ENCODE results near the gene STAT5B. TPM values are rescaled to one million over a fixed set of nuclear protein-coding genes. Genes with fewer than 3 reads are reported as not detected.
A peak's percentile ranks its signal among the peaks of the same experiment; 100 is the strongest.

The STAT5B gene
- total RNA-seq, 3 donors from 2014 or later: 97.2 to 130 (median 101) TPM

DNA sequence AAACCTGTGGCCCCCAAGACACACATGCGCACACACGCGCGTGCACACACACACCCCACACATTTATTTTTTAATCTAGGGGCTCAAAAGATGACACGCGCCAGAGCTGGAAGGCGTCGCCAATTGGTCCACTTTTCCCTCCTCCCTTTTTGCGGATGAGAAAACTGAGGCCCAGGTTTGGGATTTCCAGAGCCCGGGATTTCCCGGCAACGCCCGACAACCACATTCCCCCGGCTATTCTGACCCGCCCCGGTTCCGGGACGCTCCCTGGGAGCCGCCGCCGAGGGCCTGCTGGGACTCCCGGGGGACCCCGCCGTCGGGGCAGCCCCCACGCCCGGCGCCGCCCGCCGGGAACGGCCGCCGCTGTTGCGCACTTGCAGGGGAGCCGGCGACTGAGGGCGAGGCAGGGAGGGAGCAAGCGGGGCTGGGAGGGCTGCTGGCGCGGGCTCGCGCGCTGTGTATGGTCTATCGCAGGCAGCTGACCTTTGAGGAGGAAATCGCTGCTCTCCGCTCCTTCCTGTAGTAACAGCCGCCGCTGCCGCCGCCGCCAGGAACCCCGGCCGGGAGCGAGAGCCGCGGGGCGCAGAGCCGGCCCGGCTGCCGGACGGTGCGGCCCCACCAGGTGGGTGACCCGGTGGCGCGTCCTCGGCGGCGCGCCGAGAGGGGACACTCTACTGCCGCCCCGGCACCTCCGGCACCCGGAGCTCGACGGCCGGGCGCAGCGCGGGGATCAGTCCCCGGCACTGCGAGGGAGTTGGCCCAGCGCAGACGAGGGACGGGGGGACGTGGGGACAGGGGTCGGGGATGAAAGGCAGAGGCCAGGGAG is 12.0 kb upstream of the STAT5B start, which contains the start of gene STAT5A:
TSS of gene STAT5A (plus strand) at position 522 of the 826 bp plus-strand sequence. CDS start 914 bp downstream, outside the sequence.
- no peaks in the 10 kb centered on the region for H3K9me3 ChIP-seq
- peak within 1 kb of the TSS; percentile 91 to 92 for H3K27ac ChIP-seq
- H3K36me3 ChIP-seq: no peaks in the 10 kb centered on the region
- peaks cover 16 to 20% of the 10 kb centered on the region in 2 donors for H3K4me1 ChIP-seq
- TF ChIP-seq, protein P1, sequence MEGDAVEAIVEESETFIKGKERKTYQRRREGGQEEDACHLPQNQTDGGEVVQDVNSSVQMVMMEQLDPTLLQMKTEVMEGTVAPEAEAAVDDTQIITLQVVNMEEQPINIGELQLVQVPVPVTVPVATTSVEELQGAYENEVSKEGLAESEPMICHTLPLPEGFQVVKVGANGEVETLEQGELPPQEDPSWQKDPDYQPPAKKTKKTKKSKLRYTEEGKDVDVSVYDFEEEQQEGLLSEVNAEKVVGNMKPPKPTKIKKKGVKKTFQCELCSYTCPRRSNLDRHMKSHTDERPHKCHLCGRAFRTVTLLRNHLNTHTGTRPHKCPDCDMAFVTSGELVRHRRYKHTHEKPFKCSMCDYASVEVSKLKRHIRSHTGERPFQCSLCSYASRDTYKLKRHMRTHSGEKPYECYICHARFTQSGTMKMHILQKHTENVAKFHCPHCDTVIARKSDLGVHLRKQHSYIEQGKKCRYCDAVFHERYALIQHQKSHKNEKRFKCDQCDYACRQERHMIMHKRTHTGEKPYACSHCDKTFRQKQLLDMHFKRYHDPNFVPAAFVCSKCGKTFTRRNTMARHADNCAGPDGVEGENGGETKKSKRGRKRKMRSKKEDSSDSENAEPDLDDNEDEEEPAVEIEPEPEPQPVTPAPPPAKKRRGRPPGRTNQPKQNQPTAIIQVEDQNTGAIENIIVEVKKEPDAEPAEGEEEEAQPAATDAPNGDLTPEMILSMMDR (IDR thresholded peaks at IDR 0.05): no peak
- peak in 2 of 3 donors; percentile 77 to 87 for TF ChIP-seq POLR2AphosphoS5 (IDR thresholded peaks at IDR 0.05)
- no peaks in the 10 kb centered on the region for H3K27me3 ChIP-seq
- intact Hi-C loops (cut with DNase I; ENCODE audit: low total_unique reads): no loop called here
- H3K4me3 ChIP-seq: peak within 1 kb of the TSS; percentile 75 to 91 (median 77)
- DNase-seq (ENCODE audit: low spot score in 2 of 2): peak; percentile 89 to 93

DNA sequence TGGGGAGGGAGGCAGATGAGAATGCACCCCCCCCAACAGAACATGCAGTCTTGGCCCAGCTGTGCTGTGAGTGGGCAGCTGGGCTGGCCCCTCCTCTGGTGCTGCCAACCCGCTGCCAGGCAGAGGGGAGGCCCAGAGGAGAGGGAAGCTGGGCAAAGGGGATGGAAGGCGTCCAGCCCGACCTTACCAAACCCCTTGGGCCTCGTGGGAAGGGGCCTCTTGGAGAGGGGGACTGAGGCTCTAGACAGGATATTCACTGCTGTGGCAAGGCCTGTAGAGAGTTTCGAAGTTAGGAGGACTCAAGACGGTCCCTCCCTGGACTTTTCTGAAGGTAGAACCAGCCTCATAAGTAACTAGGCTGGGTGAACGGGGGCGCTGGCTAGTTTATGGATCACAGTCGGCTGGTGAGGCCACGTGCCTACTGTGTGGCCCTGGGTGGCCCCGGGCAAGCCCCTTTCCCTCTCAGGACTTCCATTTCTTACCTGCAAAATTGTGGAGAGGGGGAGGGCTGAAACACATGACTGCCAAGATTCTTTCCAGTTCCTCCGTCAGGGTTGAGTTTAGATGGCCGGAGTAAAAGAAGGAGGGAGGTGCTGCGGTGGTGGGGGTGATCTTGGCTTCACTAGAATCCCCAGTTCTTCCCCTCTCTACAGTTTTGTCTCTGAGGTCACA is 11.2 kb upstream of the STAT5B start:
- H3K9me3 ChIP-seq: no peaks in the 10 kb centered on the region
- H3K27ac ChIP-seq: peak overlapping the region; percentile 91 to 92
- peak overlapping the region; percentile 75 to 91 (median 77) for H3K4me3 ChIP-seq
- peak in 1 of 2 donors; percentile 51 for DNase-seq (ENCODE audit: low spot score in 2 of 2)
- H3K4me1 ChIP-seq: peaks cover 18 to 27% of the 10 kb centered on the region in 2 donors
- intact Hi-C loops (cut with DNase I; ENCODE audit: low total_unique reads): no loop called here
- no peaks in the 10 kb centered on the region for H3K36me3 ChIP-seq
- TF ChIP-seq, protein P1 (IDR thresholded peaks at IDR 0.05): no peak
- TF ChIP-seq POLR2A (IDR thresholded peaks at IDR 0.05): peak; percentile 23
- peak in 1 of 3 donors; percentile 45 for TF ChIP-seq POLR2AphosphoS5 (IDR thresholded peaks at IDR 0.05)
- no peaks in the 10 kb centered on the region for H3K27me3 ChIP-seq

DNA sequence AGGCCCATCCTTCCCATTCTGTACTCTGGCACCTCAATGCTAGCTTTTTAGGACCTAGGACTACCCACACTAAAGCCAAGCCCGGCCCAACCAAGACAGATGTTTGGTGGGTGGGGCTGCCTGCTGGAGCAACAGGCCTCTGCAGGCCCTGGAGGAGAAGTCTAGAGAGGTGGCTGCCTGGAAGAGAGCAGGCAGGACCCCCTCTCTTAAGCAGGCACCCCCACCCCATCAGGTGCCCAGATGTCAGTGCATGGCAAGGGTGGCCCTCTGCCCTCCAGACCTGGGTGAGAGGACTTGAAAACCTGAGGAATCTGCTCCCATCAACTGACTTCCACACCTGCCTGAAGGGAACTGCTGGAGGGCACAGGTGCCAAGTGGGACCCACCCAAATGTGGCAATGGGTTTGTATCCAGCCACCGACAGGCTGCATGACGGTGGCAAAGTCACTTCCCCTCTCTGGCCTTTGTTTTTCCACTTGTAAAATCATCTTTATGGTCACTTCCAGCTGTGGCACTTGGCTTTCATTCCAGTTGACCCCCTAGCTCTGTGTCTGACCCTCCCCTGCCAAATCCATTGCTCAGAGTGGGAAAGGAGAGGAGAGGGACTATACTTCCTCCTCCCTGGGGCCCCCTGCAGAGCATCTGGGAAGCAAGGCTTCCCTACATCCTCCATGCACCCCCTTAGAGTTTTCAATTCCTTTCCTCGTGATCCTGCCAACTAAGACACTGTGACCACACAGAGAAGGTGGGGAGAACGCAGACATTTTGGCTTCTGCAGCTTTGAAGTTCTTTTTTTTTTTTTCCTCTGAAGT is 10.4 kb upstream of the STAT5B start:
- Histone ChIP-seq H3K4me3 (peak overlapping the region; percentile 75 to 91 (median 77)), H3K9me3 (no peaks in the 10 kb centered on the region), H3K4me1 (peaks cover 18 to 27% of the 10 kb centered on the region in 2 donors), H3K27ac (peak overlapping the region; percentile 91 to 92), H3K36me3 (no peaks in the 10 kb centered on the region), H3K27me3 (no peaks in the 10 kb centered on the region)
- intact Hi-C loops (cut with DNase I; ENCODE audit: low total_unique reads): no loop called here
- TF ChIP-seq POLR2AphosphoS5 (IDR thresholded peaks at IDR 0.05): no peak
- TF ChIP-seq, protein P1 (IDR thresholded peaks at IDR 0.05): no peak
- no peak for TF ChIP-seq POLR2A (IDR thresholded peaks at IDR 0.05)
- DNase-seq (ENCODE audit: low spot score in 2 of 2): peak in 1 of 2 donors; percentile 18

DNA sequence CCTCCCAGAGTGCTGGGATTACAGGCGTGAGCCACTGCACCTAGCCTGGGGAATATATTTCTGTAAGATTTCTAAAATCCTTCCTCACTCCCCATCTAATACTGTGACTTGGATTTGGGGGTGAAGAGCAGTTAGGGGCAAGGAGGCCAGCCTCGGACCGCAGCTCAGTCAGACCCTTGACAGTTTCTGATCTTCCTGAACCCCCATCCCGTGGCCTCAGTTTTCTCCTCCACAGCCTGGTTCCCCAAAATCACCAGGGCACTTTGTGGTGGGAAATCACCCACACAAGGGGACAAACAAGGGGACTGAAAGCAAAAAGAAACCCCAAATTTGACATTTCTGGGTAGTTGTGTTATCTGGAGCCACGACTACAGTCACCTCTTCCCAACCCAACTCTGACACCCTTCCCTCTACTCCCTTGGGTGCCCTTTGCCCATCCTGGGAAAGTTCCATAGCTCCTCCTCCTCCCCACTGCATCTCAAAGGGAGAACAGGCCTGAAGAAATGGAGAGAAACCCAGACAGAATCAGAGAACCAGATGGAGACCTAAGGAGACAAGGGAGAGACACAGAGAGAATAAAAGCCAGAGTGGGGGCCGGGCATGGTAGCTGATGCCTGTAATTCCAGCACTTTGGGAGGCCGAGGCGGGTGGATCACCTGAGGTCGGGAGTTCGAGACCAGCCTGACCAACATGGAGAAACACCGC is 9.3 kb upstream of the STAT5B start:
- Histone ChIP-seq H3K4me1 (peaks cover 18 to 27% of the 10 kb centered on the region in 2 donors), H3K9me3 (no peaks in the 10 kb centered on the region), H3K27ac (peak overlapping the region; percentile 32 to 92), H3K27me3 (no peaks in the 10 kb centered on the region), H3K36me3 (no peaks in the 10 kb centered on the region), H3K4me3 (no peak overlapping the region)
- peak in 1 of 2 donors; percentile 13 for DNase-seq (ENCODE audit: low spot score in 2 of 2)
- intact Hi-C loops (cut with DNase I; ENCODE audit: low total_unique reads): no loop called here
- TF ChIP-seq POLR2A (IDR thresholded peaks at IDR 0.05): no peak
- TF ChIP-seq, protein P1 (IDR thresholded peaks at IDR 0.05): no peak
- no peak for TF ChIP-seq POLR2AphosphoS5 (IDR thresholded peaks at IDR 0.05)
